Kidney epithelial cell (primary cell): Measurements from ENCODE around the gene CUX1. TPM values are rescaled to one million over a fixed set of nuclear protein-coding genes. Genes with fewer than 3 reads are reported as not detected.

Source experiments
- DNase-seq: peaks from one replicate; pipeline ENCODE4 v3.0.0-alpha.2; 2010; ENCODE audit warnings: low read depth
- H3K27me3 ChIP-seq: 2 replicates; pipeline ENCODE4 v1.6.0; 2011; ENCODE audit warnings: low read length; ENCODE audit not compliant: control insufficient read depth, insufficient read depth
- H3K36me3 ChIP-seq: 2 replicates; pipeline ENCODE4 v1.5.1; 2011; ENCODE audit warnings: low read length; ENCODE audit not compliant: control insufficient read depth, insufficient read depth
- H3K4me3 ChIP-seq: 2 replicates; pipeline ENCODE4 v1.5.1; 2011; ENCODE audit warnings: low read depth, mild to moderate bottlenecking, control low read depth, low read length
- CTCF ChIP-seq: IDR thresholded peaks from 2 replicates; pipeline ENCODE4 v1.5.1; 2011; ENCODE audit warnings: mild to moderate bottlenecking, moderate library complexity, low read length, control low read depth, inconsistent platforms; ENCODE audit not compliant: insufficient read depth, poor library complexity, severe bottlenecking
- total RNA-seq: library from RNA; depleted of rRNA; stranded (reverse); fragments of >200 nt; gene quantifications from 2 replicates; pipeline ENCODE4 v1.2.3, GENCODE V29; 2015

The CUX1 gene
- total RNA-seq, 1 donor from 2014 or later = 56.7 TPM

- no peak for TF ChIP-seq CTCF
- Histone ChIP-seq H3K27me3 (no peaks in the 10 kb centered on the region), H3K36me3 (no peaks in the 10 kb centered on the region), H3K4me3 (no peak overlapping the region)
- no peak for DNase-seq
These were observed 380.2 kb downstream of the CUX1 start for GRCh38 chr7:102197599-102197998.

- TF ChIP-seq CTCF = no peak
- Histone ChIP-seq H3K27me3 (no peaks in the 10 kb centered on the region), H3K4me3 (no peak overlapping the region), H3K36me3 (no peaks in the 10 kb centered on the region)
- DNase-seq = no peak
These were observed 381.1 kb downstream of the CUX1 start for GRCh38 chr7:102198417-102198956.

DNA sequence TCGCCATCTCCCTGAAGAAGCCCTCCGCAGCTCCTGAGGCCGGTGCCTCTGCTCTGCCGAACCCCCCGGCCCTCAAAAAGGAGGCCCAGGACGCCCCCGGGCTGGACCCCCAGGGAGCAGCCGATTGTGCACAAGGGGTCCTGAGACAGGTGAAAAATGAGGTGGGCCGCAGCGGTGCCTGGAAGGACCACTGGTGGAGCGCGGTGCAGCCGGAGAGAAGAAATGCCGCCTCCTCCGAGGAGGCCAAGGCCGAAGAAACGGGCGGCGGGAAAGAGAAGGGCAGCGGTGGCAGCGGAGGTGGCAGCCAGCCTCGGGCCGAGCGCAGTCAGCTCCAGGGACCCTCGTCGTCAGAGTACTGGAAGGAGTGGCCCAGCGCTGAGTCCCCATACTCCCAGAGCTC is 384.1 kb downstream of the CUX1 start:
- DNase-seq = no peak
- Histone ChIP-seq H3K36me3 (no peaks in the 10 kb centered on the region), H3K27me3 (no peaks in the 10 kb centered on the region), H3K4me3 (no peak overlapping the region)
- TF ChIP-seq CTCF = no peak

DNA sequence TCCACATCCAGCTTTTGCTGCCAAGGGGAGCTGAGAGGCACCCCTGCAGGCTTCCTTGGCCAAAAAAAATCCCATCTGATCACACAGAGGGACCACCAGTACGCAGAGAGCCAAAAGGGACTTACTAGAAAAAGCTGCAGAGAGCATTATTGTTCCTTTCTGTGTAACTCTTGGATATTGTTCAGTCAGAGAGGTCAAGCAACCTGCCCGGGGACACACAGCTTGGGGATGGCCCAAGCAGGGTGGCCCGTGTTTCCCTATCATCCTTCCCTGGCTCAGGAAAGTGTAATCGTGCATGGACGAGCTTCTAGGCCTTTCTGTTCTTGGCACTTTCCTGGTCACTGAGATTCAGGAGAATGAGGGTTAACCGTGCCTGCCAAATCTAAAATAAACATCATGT is 385.1 kb downstream of the CUX1 start:
- H3K36me3 ChIP-seq = no peaks in the 10 kb centered on the region
- no peak for DNase-seq
- no peaks in the 10 kb centered on the region for H3K27me3 ChIP-seq
- TF ChIP-seq CTCF = no peak
- no peak overlapping the region for H3K4me3 ChIP-seq

GRCh38 chr7:102203218-102203617 is 385.8 kb downstream of the CUX1 start:
- no peaks in the 10 kb centered on the region for H3K36me3 ChIP-seq
- no peak for DNase-seq
- no peak overlapping the region for H3K4me3 ChIP-seq
- no peaks in the 10 kb centered on the region for H3K27me3 ChIP-seq
- TF ChIP-seq CTCF = no peak

DNA sequence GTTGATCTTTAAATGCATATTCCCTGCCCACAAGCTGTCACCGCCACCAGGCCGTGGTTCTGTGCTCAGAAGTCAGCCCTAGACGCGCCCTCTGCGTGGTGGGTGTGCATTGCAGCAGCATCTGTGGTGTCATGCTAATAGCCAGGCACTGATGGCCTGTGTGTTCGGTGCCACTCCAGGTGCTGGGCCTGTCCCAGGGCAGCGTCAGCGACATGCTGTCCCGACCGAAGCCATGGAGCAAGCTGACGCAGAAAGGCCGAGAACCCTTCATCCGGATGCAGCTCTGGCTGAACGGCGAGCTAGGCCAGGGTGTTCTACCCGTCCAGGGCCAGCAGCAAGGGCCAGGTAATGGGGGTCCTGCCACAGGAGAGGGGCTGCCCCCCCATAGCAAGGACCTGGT is 386.8 kb downstream of the CUX1 start:
- no peak for TF ChIP-seq CTCF
- no peaks in the 10 kb centered on the region for H3K36me3 ChIP-seq
- H3K27me3 ChIP-seq = no peaks in the 10 kb centered on the region
- H3K4me3 ChIP-seq = no peak overlapping the region
- DNase-seq = no peak
